Measurements from ENCODE around the gene FAM20A.

FAM20A gene

DNA sequence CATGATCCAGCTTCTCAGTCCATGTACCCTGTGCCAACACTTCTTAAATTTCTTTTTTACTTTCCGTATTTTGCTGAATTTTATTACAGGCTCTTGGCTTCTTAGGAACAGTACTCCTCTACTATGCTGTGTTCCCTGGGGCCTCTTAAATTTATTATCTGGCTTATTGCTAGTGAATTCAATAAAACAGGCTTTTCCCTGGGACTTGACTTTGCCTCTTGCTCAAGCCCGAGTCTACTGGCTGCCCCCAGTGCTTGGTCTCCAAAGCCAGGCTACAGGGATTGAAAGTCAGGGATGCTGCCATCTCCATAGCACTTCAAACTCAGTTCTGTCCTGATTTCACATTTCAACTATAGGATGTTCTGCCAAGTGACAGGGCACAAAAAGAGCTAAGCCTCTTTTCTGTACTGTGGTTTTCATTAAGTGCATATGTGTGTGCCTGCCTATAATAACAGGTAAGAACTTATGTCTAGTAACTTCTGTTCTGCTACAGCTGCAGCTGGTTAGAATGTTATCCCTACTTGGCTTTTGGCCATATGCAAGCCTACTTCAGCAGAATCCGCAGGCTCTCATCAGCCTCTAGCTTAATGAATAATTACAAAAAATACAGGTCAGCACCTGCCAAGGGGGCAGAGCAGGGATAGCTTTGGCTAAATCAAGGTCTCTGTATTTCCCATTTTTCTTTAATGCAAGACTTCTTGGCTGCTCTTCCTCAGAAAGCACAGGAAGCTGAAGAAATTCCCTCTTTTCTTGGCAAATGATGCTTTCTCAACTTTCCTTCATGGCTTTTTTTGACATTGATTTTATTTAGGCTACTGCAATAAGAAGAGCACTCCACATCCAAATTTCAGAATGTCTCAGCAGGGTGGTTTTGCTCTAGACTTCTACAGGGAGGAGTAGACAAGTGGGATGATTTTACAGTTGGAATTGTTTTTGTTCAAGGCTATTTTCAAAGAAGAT, 8.2 kb downstream of the FAM20A start:
- no peak for DNase-seq (ENCODE audit: low read depth, low spot score)
- H3K4me3 ChIP-seq (ENCODE audit: low read depth, low read length), result no peak overlapping the region

DNA sequence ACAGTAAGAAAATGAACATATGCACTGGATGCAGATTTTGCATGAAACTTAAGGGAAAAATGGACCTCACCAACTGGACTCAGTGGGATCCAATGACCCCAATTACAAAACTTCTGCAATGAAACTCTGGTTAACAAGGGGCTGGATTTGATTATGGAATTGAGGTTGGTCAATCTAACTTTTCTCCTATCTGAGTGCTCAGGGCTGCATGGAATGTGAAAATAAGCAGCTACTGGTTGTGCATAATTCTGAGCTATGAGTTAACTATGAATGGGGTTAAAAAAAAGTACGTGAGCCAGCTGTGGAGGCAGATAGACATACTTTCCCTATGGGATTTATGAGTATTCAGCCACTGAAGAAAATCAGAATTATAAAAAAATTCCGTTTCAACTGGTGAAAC, 9.2 kb downstream of the FAM20A start:
- no peak overlapping the region for H3K4me3 ChIP-seq (ENCODE audit: low read depth, low read length)
- TF ChIP-seq, protein P1, sequence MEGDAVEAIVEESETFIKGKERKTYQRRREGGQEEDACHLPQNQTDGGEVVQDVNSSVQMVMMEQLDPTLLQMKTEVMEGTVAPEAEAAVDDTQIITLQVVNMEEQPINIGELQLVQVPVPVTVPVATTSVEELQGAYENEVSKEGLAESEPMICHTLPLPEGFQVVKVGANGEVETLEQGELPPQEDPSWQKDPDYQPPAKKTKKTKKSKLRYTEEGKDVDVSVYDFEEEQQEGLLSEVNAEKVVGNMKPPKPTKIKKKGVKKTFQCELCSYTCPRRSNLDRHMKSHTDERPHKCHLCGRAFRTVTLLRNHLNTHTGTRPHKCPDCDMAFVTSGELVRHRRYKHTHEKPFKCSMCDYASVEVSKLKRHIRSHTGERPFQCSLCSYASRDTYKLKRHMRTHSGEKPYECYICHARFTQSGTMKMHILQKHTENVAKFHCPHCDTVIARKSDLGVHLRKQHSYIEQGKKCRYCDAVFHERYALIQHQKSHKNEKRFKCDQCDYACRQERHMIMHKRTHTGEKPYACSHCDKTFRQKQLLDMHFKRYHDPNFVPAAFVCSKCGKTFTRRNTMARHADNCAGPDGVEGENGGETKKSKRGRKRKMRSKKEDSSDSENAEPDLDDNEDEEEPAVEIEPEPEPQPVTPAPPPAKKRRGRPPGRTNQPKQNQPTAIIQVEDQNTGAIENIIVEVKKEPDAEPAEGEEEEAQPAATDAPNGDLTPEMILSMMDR (IDR thresholded peaks at IDR 0.05; ENCODE audit: low read depth, low read length), result no peak
- in situ Hi-C loops (cut with HindIII; ENCODE audit: low sequenced_read_pairs), result no loop called here
- DNase-seq (ENCODE audit: low read depth, low spot score), result no peak

More for the DNA sequence above, 8.2 kb downstream of the FAM20A start:
- TF ChIP-seq, protein P1 (IDR thresholded peaks at IDR 0.05; ENCODE audit: low read depth, low read length), result no peak
- in situ Hi-C loops (cut with HindIII; ENCODE audit: low sequenced_read_pairs), result no loop called here

DNA sequence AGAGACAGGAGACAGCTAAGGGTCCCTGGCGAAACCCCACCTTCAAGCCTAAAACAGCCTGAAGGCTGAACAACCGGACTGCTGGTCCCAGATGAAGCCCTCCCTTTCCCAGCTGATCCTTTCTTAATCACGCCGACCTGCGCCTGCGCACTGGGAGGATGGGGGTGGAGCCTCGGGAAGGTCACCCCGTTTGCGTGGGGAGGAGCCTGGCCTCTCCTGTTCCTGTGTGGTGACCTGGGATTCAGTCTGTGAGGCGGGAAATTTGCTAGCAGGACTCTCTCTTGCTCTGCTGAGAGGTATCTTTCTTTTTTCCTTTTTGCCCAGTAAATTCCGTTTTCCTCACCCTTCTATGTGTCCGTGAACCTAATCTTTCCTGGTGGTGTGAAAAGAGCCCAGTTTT, 9.6 kb downstream of the FAM20A start:
- H3K4me3 ChIP-seq (ENCODE audit: low read depth, low read length), result no peak overlapping the region
- TF ChIP-seq, protein P1 (IDR thresholded peaks at IDR 0.05; ENCODE audit: low read depth, low read length), result no peak
- in situ Hi-C loops (cut with HindIII; ENCODE audit: low sequenced_read_pairs), result no loop called here
- no peak for DNase-seq (ENCODE audit: low read depth, low spot score)

DNA sequence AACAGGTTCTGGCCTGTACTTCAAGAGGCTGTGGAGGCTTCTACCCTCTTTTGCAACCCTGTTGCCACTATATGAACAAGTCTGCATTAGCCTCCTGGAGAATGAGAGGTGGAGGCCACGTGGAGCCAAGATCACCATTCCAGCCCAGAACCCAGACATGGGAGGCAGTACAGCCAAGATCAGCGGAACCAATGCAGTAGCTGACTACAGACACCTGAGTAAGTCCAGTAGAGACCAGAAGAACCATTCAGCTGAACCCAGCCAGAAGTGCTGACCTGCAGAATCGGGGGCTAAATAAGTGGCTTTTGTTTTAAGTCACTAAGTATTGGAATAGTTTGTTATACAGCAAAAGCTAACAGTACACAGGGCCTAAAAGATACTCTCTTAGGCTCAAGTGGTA, 12.1 kb downstream of the FAM20A start:
- DNase-seq (ENCODE audit: low read depth, low spot score), result no peak
- TF ChIP-seq, protein P1 (IDR thresholded peaks at IDR 0.05; ENCODE audit: low read depth, low read length), result no peak
- H3K4me3 ChIP-seq (ENCODE audit: low read depth, low read length), result no peak overlapping the region
- in situ Hi-C loops (cut with HindIII; ENCODE audit: low sequenced_read_pairs), result no loop called here

DNA sequence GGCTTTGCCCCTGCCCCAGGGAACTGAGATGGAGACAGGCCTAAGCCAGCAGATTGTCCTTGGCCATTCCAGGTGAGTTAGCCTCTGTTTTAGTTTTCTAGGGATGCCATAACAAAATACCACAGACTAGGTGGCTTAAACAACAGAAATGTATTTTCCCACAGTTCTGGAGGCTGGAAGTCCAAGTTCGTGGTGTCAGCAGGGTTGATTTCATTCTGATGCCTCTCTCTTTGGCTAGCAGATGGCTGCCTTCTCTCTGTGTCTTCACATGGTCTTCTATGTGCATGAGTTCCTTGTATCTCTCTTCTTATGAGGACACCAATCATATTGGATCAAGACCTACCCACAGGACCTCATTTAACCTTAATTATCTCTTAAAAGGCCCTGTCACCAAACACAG, 12.8 kb downstream of the FAM20A start:
- H3K4me3 ChIP-seq (ENCODE audit: low read depth, low read length), result no peak overlapping the region
- in situ Hi-C loops (cut with HindIII; ENCODE audit: low sequenced_read_pairs), result no loop called here
- DNase-seq (ENCODE audit: low read depth, low spot score), result no peak
- TF ChIP-seq, protein P1 (IDR thresholded peaks at IDR 0.05; ENCODE audit: low read depth, low read length), result no peak

DNA sequence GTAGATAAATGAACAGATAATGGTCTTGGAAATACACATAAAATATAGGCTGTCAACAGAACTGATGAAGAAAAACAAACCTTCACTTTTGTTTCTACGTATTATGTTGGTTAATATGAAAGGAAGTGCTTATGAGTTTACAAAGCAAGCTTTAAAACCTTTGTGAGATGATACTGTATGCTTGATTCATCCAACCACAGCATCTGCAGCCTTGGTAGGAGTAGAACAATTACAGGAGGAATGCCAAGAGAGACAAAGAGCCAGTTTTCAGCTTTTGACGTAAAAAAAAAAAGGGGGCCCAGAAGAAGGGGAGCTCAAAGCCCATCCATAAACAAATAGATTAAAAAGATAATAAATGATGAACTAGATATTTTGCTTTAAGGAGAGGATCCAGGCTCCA, 13.3 kb downstream of the FAM20A start:
- in situ Hi-C loops (cut with HindIII; ENCODE audit: low sequenced_read_pairs), result no loop called here
- DNase-seq (ENCODE audit: low read depth, low spot score), result no peak
- H3K4me3 ChIP-seq (ENCODE audit: low read depth, low read length), result no peak overlapping the region
- TF ChIP-seq, protein P1 (IDR thresholded peaks at IDR 0.05; ENCODE audit: low read depth, low read length), result no peak

Measured in astrocyte of the spinal cord (primary cell).